IMR-90 (cell line): ENCODE measurements around the gene PPARG. TPM values are rescaled to one million over a fixed set of nuclear protein-coding genes. Genes with fewer than 3 reads are reported as not detected.

Experiments
- ATAC-seq: fragments of 200-7000 bp; cut with Tn5 transposase; 2 replicates; pipeline ENCODE4 v1.9.1; 2020; ENCODE audit warnings: low read depth, mild to moderate bottlenecking, moderate library complexity
- BruUV-seq: library from RNA; stranded (reverse); fragments of 400-500 nt; replicated peaks from 2 replicates; lab custom pipeline; 2021; lab: Mats Ljungman, UMichigan
- CTCF ChIA-PET: fragments of 300-600 bp; formaldehyde crosslinking; extraction: SDS; loops from one replicate; lab custom pipeline; 2021; ENCODE audit warnings: antibody characterized with exemption; lab: Yijun Ruan, JAX
- POLR2A ChIA-PET: fragments of 300-600 bp; sonication (Branson Sonifier 250); formaldehyde crosslinking; loops from one replicate; lab custom pipeline; 2022; ENCODE audit warnings: antibody characterized with exemption; ENCODE audit not compliant: unreplicated experiment; lab: Charles Lee
- DNase-seq: peaks from one replicate; pipeline ENCODE4 v3.0.0; 2013
- H2AFZ ChIP-seq: replicated peaks from 2 replicates; pipeline ENCODE3; 2013; ENCODE audit warnings: low read length, mild to moderate bottlenecking; ENCODE audit not compliant: poor library complexity
- H2AK5ac ChIP-seq: 2 replicates; pipeline ENCODE4 v1.6.1; 2013; ENCODE audit warnings: low read depth, low read length, inconsistent platforms
- H2AK9ac ChIP-seq: replicated peaks from 2 replicates; pipeline ENCODE3; 2013; ENCODE audit warnings: mild to moderate bottlenecking, low read depth, low read length, moderate library complexity; ENCODE audit not compliant: poor library complexity
- H2BK120ac ChIP-seq: 2 replicates; pipeline ENCODE4 v1.6.1; 2013; ENCODE audit warnings: low read depth, low read length, inconsistent platforms
- H2BK15ac ChIP-seq: 3 replicates; pipeline ENCODE4 v1.6.1; 2013; ENCODE audit warnings: low read depth, low read length, inconsistent platforms
- H2BK20ac ChIP-seq: 2 replicates; pipeline ENCODE4 v1.6.1; 2013; ENCODE audit warnings: low read depth, mild to moderate bottlenecking, inconsistent platforms, low read length, moderate library complexity
- H2BK5ac ChIP-seq: 2 replicates; pipeline ENCODE4 v1.6.1; 2013; ENCODE audit warnings: mild to moderate bottlenecking, low read depth, low read length, inconsistent platforms; ENCODE audit not compliant: poor library complexity, severe bottlenecking
- H3K14ac ChIP-seq: replicated peaks from 2 replicates; pipeline ENCODE4 v1.6.1; 2013; ENCODE audit warnings: low read depth, low read length, inconsistent platforms
- H3K18ac ChIP-seq: 2 replicates; pipeline ENCODE4 v1.6.1; 2013; ENCODE audit warnings: low read depth, low read length, control low read depth
- H3K23ac ChIP-seq: 2 replicates; pipeline ENCODE4 v1.6.1; 2013; ENCODE audit warnings: low read depth, low read length, inconsistent platforms
- H3K27ac ChIP-seq: 2 replicates; pipeline ENCODE4 v1.5.1; 2013; ENCODE audit warnings: mild to moderate bottlenecking, control low read depth, low read length; ENCODE audit not compliant: insufficient read depth
- H3K27me3 ChIP-seq: 2 replicates; pipeline ENCODE4 v1.6.1; 2013; ENCODE audit warnings: low read length; ENCODE audit not compliant: control insufficient read depth, insufficient read depth
- H3K36me3 ChIP-seq: 2 replicates; pipeline ENCODE4 v1.6.1; 2013; ENCODE audit warnings: low read length, mixed read lengths; ENCODE audit not compliant: control insufficient read depth, insufficient read depth
- H3K4ac ChIP-seq: 2 replicates; pipeline ENCODE4 v1.6.1; 2013; ENCODE audit warnings: low read depth, low read length, inconsistent platforms
- H3K4me1 ChIP-seq: 2 replicates; pipeline ENCODE4 v1.6.1; 2013; ENCODE audit warnings: low read length, mixed read lengths; ENCODE audit not compliant: control insufficient read depth, insufficient read depth
- H3K4me2 ChIP-seq: 2 replicates; pipeline ENCODE4 v1.6.1; 2013; ENCODE audit warnings: low read depth, mild to moderate bottlenecking, control low read depth, low read length, moderate library complexity
- H3K4me3 ChIP-seq: 2 replicates; pipeline ENCODE4 v1.5.1; 2013; ENCODE audit warnings: low read depth, mild to moderate bottlenecking, control low read depth, low read length, moderate library complexity; ENCODE audit not compliant: insufficient read depth
- H3K56ac ChIP-seq: 2 replicates; pipeline ENCODE4 v1.6.1; 2013; ENCODE audit warnings: low read length, inconsistent platforms; ENCODE audit not compliant: insufficient read depth; ENCODE audit errors: extremely low read depth
- H3K79me1 ChIP-seq, 2 experiments: 2 replicates each; pipeline ENCODE4 v1.6.1; 2013; ENCODE audit warnings: low read length in 2 of 2, inconsistent platforms in 1 of 2, low read depth in 1 of 2
- H3K9ac ChIP-seq: 2 replicates; pipeline ENCODE4 v1.6.1; 2013; ENCODE audit warnings: low read depth, low read length, control low read depth
- H3K9me1 ChIP-seq: 2 replicates; pipeline ENCODE4 v1.6.1; 2013; ENCODE audit warnings: low read length, inconsistent platforms; ENCODE audit not compliant: insufficient read depth
- H3K9me3 ChIP-seq: 2 replicates; pipeline ENCODE4 v1.6.1; 2013; ENCODE audit warnings: low read length; ENCODE audit not compliant: control insufficient read depth, insufficient read depth
- H4K20me1 ChIP-seq: 2 replicates; pipeline ENCODE4 v1.6.1; 2013; ENCODE audit warnings: low read length, inconsistent platforms; ENCODE audit not compliant: insufficient read depth
- H4K5ac ChIP-seq: 2 replicates; pipeline ENCODE4 v1.6.1; 2013; ENCODE audit warnings: mild to moderate bottlenecking, low read depth, low read length, control low read depth
- H4K8ac ChIP-seq, 2 experiments: 2 replicates each; pipeline ENCODE4 v1.6.1; 2013; ENCODE audit warnings: low read depth in 2 of 2, low read length in 2 of 2, control low read depth in 1 of 2, inconsistent platforms in 1 of 2
- H4K91ac ChIP-seq: 2 replicates; pipeline ENCODE4 v1.6.1; 2013; ENCODE audit warnings: low read depth, low read length, inconsistent platforms; ENCODE audit not compliant: insufficient read depth
- CEBPB ChIP-seq: IDR thresholded peaks from 2 replicates; pipeline ENCODE4 v1.6.1; 2012; ENCODE audit warnings: low read depth, low read length, improper control_type of control experiment
- CHD1 ChIP-seq: IDR thresholded peaks from 2 replicates; pipeline ENCODE4 v1.6.1; 2012; ENCODE audit warnings: low read depth, low read length, improper control_type of control experiment
- FOS ChIP-seq: fragments of 150-350 bp; IDR thresholded peaks from 2 replicates; pipeline ENCODE4 v1.6.1; 2016; ENCODE audit warnings: low read depth, low read length
- MAFK ChIP-seq: IDR thresholded peaks from 2 replicates; pipeline ENCODE4 v1.6.1; 2012; ENCODE audit warnings: low read depth, low read length, improper control_type of control experiment
- MAZ ChIP-seq: IDR thresholded peaks from 2 replicates; pipeline ENCODE4 v1.6.1; 2012; ENCODE audit warnings: low read depth, mild to moderate bottlenecking, low read length, improper control_type of control experiment, moderate library complexity, borderline replicate concordance
- MXI1 ChIP-seq: IDR thresholded peaks from 2 replicates; pipeline ENCODE4 v1.6.1; 2012; ENCODE audit warnings: low read depth, mild to moderate bottlenecking, low read length, moderate library complexity, borderline replicate concordance
- POLR2A ChIP-seq: IDR thresholded peaks from 2 replicates; pipeline ENCODE4 v1.6.1; 2012; ENCODE audit warnings: mild to moderate bottlenecking, low read depth, low read length
- RAD21 ChIP-seq: IDR thresholded peaks from 2 replicates; pipeline ENCODE4 v1.6.1; 2012; ENCODE audit warnings: low read length, improper control_type of control experiment
- RCOR1 ChIP-seq: IDR thresholded peaks from 2 replicates; pipeline ENCODE4 v1.6.1; 2012; ENCODE audit warnings: mild to moderate bottlenecking, low read length, improper control_type of control experiment; ENCODE audit not compliant: insufficient replicate concordance
- RFX5 ChIP-seq: IDR thresholded peaks from 2 replicates; pipeline ENCODE4 v1.8.0; 2012; ENCODE audit warnings: low read depth, mild to moderate bottlenecking, low read length, moderate library complexity
- SMC3 ChIP-seq: fragments of 150-350 bp; IDR thresholded peaks from 2 replicates; pipeline ENCODE4 v1.6.1; 2016; ENCODE audit warnings: low read depth, mild to moderate bottlenecking, antibody characterized with exemption, low read length, moderate library complexity
- WGBS, 2 experiments: methylation state at CpG; one replicate each; pipeline versions ENCODE4 v1.1.5 to v1.1.7; 2013; ENCODE audit warnings: missing lambda C conversion rate in 2 of 2; ENCODE audit not compliant: insufficient read length in 1 of 2; ENCODE audit errors: extremely low coverage in 2 of 2; 5-methylcytosine and 5-hydroxymethylcytosine counted together
- dilution Hi-C: fragments of 300-500 bp; cut with HindIII; formaldehyde crosslinking; loops from one replicate; pipeline ENCODE4 v1.14.3; 2018; ENCODE audit warnings: low sequenced_read_pairs; ENCODE audit not compliant: unreplicated experiment
- in situ Hi-C: fragments of 300-500 bp; cut with MboI; formaldehyde crosslinking; loops from 3 replicates; pipeline ENCODE4 v1.14.3; 2019; ENCODE audit warnings: low sequenced_read_pairs, inconsistent platforms, mixed read lengths
- intact Hi-C: fragments of 100-400 bp; cut with micrococcal nuclease; formaldehyde crosslinking; loops from 2 replicates; pipeline ENCODE4 v1.10.0; 2022
- polyA plus RNA-seq, 3 experiments: library from polyadenylated mRNA; depleted of rRNA; stranded (reverse); fragments of >200 nt; gene quantifications; 2 replicates each; pipeline ENCODE4 v1.2.3, GENCODE V29; 2012; ENCODE audit warnings: low replicate concordance in 1 of 3
- total RNA-seq: library from RNA; depleted of rRNA; stranded (reverse); fragments of >200 nt; gene quantifications from 2 replicates; pipeline ENCODE4 v1.2.3, GENCODE V29; 2012
- TF ChIP-seq, protein P1 (sequence below): fragments of 150-350 bp; IDR thresholded peaks from 2 replicates; pipeline ENCODE4 v1.6.1; 2016; ENCODE audit warnings: low read depth, mild to moderate bottlenecking, low read length, moderate library complexity, borderline replicate concordance
- TF ChIP-seq, protein P2 (sequence below): fragments of 150-350 bp; IDR thresholded peaks from 2 replicates; pipeline ENCODE4 v1.6.1; 2017; ENCODE audit warnings: mild to moderate bottlenecking, antibody characterized with exemption, low read length, low read depth
- TF ChIP-seq, protein P3 (sequence below): conservative IDR thresholded peaks from 2 replicates; pipeline ENCODE4 v1.5.1; 2012; ENCODE audit warnings: mild to moderate bottlenecking, low read depth, low read length, improper control_type of control experiment

PPARG gene
- total and polyA plus RNA-seq, 2 of the 4 experiments (the other 2 are of a cell fraction), result 11.2 to 23.8 TPM

DNA sequence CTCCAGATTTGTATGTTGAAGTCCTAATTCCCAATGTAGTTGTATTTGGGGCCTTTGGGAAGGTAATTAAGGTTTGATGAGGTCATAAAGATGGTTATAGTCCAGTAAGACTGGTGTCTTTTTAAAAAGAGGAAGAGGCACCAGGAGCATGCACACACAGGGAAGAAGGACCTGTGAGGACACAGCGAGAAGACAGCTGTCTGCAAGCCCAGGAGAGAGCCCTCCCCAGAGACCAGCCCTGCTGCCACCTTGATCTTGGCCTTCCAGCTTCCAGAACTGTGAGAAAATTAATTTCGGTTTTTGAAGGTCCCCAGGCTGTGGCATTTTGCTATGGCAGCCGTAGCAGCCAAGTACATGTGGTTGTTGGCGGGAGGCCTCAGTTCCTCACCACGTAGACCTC is 162.6 kb downstream of the PPARG start:
- H2BK5ac ChIP-seq, result no peak overlapping the region
- WGBS, 2 experiments, result 67% methylated on average over 2 of the region's 5 CpGs; no CpG with 5 or more reads in 1 of the 2 experiments
- in situ Hi-C loops (no loop called here), intact Hi-C loops (no loop called here), dilution Hi-C loops (no loop called here)
- H4K8ac ChIP-seq, result no peak overlapping the region
- no peak overlapping the region for H3K14ac ChIP-seq
- H4K91ac ChIP-seq, result no peak overlapping the region
- H3K4ac ChIP-seq, result no peak overlapping the region
- peaks cover 5% of the 10 kb centered on the region; the same call in 1 of the 2 replicates for H3K27me3 ChIP-seq
- H3K36me3 ChIP-seq, result no peaks in the 10 kb centered on the region
- H2AFZ ChIP-seq, result no peak overlapping the region
- H4K20me1 ChIP-seq, result no peaks in the 10 kb centered on the region
- H3K23ac ChIP-seq, result no peak overlapping the region
- DNase-seq (no peak), ATAC-seq (no peak)
- BruUV-seq, result no TSS peak
- ChIA-PET CTCF (no interaction called here), POLR2A (no interaction called here)
- no peak overlapping the region for H3K56ac ChIP-seq
- no peak overlapping the region for H3K9ac ChIP-seq
- H2BK120ac ChIP-seq, result no peak overlapping the region
- H3K4me1 ChIP-seq, result peaks cover 4% of the 10 kb centered on the region; the same call in 1 of the 2 replicates
- H3K27ac ChIP-seq, result no peak overlapping the region
- H3K79me1 ChIP-seq, result no peaks in the 10 kb centered on the region
- no peak overlapping the region for H4K5ac ChIP-seq
- no peak overlapping the region for H2AK9ac ChIP-seq
- no peak overlapping the region for H2AK5ac ChIP-seq
- H3K9me1 ChIP-seq, result peaks cover 3% of the 10 kb centered on the region; the same call in 1 of the 2 replicates
- H3K9me3 ChIP-seq, result peaks cover 5% of the 10 kb centered on the region; the same call in 1 of the 2 replicates
- no peak overlapping the region for H3K4me2 ChIP-seq
- no peak overlapping the region for H3K18ac ChIP-seq
- TF ChIP-seq, protein P1, sequence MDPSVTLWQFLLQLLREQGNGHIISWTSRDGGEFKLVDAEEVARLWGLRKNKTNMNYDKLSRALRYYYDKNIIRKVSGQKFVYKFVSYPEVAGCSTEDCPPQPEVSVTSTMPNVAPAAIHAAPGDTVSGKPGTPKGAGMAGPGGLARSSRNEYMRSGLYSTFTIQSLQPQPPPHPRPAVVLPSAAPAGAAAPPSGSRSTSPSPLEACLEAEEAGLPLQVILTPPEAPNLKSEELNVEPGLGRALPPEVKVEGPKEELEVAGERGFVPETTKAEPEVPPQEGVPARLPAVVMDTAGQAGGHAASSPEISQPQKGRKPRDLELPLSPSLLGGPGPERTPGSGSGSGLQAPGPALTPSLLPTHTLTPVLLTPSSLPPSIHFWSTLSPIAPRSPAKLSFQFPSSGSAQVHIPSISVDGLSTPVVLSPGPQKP, result no peak
- TF ChIP-seq, protein P2, sequence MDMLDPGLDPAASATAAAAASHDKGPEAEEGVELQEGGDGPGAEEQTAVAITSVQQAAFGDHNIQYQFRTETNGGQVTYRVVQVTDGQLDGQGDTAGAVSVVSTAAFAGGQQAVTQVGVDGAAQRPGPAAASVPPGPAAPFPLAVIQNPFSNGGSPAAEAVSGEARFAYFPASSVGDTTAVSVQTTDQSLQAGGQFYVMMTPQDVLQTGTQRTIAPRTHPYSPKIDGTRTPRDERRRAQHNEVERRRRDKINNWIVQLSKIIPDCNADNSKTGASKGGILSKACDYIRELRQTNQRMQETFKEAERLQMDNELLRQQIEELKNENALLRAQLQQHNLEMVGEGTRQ, result no peak
- TF ChIP-seq, protein P3, sequence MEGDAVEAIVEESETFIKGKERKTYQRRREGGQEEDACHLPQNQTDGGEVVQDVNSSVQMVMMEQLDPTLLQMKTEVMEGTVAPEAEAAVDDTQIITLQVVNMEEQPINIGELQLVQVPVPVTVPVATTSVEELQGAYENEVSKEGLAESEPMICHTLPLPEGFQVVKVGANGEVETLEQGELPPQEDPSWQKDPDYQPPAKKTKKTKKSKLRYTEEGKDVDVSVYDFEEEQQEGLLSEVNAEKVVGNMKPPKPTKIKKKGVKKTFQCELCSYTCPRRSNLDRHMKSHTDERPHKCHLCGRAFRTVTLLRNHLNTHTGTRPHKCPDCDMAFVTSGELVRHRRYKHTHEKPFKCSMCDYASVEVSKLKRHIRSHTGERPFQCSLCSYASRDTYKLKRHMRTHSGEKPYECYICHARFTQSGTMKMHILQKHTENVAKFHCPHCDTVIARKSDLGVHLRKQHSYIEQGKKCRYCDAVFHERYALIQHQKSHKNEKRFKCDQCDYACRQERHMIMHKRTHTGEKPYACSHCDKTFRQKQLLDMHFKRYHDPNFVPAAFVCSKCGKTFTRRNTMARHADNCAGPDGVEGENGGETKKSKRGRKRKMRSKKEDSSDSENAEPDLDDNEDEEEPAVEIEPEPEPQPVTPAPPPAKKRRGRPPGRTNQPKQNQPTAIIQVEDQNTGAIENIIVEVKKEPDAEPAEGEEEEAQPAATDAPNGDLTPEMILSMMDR, result no peak
- TF ChIP-seq SMC3, result no peak
- no peak for TF ChIP-seq RCOR1
- no peak for TF ChIP-seq CEBPB
- TF ChIP-seq RFX5, result no peak
- no peak for TF ChIP-seq POLR2A
- TF ChIP-seq MXI1, result no peak
- no peak for TF ChIP-seq MAFK
- no peak for TF ChIP-seq FOS
- no peak for TF ChIP-seq CHD1
- TF ChIP-seq MAZ, result no peak
- TF ChIP-seq RAD21, result no peak
- no peak overlapping the region for H3K4me3 ChIP-seq
- H2BK15ac ChIP-seq, result no peak overlapping the region
- H2BK20ac ChIP-seq, result no peak overlapping the region
